ENCODE results near the gene PCDHGB1. TPM values are rescaled to one million over a fixed set of nuclear protein-coding genes. Genes with fewer than 3 reads are reported as not detected.
A peak's percentile ranks its signal among the peaks of the same experiment; 100 is the strongest.

The PCDHGB1 gene
- total RNA-seq (0.58 and 0.62 TPM in 2 replicates), polyA plus RNA-seq (0.39 and 0.48 TPM in 2 replicates), polyA minus RNA-seq (1.4 and 2.0 TPM in 2 replicates), Bru-seq, nascent RNA (percentile 30 among the genes with signal in this experiment), BruChase-seq, experiment 1, labeled RNA remaining after a 6-hour chase (percentile 46 among the genes with signal in this experiment), BruChase-seq, experiment 2, labeled RNA remaining after a 2-hour chase (percentile 41 among the genes with signal in this experiment)
- 0.14 and 0.15 TPM in 2 replicates for polyA plus RNA-seq (2011; cell fraction: cytosol; rRNA removed)
- polyA plus RNA-seq (2011; cell fraction: nucleus; rRNA removed): 0.55 and 0.73 TPM in 2 replicates
- 0.32 and 0.40 TPM in 2 replicates for polyA plus RNA-seq (2012)
- polyA minus RNA-seq (2011; cell fraction: cytosol; rRNA and poly(A)+ RNA removed): not detected
- polyA minus RNA-seq (2011; cell fraction: nucleus; rRNA and poly(A)+ RNA removed): 3.4 and 4.6 TPM in 2 replicates
- long read RNA-seq: 0 reads

DNA sequence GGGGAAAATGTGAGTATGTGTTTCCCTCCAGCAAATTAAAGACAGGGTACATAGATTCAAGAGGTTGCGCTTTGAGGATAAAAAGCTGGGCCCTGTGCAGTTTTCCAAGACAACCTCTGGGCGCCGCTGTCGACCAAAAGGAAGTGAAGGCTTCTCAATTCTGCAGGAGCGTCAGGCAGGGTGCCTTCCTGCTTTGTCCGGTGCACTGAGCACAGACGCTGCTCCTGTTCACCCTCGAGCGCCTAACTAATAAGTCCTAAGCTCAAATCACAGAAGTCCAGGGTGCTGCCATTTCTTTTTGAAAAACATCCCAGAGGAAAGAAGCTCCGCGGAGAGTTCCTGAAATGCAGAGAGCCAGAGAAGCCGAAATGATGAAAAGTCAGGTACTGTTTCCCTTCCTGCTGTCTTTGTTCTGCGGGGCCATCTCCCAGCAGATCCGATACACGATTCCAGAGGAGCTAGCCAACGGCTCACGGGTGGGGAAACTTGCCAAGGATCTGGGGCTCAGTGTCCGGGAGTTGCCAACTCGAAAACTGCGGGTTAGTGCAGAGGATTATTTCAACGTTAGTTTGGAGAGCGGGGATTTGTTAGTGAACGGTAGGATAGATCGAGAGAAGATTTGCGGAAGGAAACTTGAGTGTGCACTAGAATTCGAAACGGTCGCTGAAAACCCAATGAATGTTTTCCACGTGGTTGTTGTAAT is at the start of gene PCDHGB1:
TSS of gene PCDHGB1 (plus strand) at position 183 of the 703 bp plus-strand sequence. CDS start at position 345, 162 bp downstream.
- Histone ChIP-seq H4K20me1 (replicated peaks; ENCODE audit: control insufficient read depth, extremely low read depth, insufficient read depth, low read length) (no peaks in the 10 kb centered on the region), H3K4me2 (ENCODE audit: insufficient read depth, low read length) (peak within 1 kb of the TSS; percentile 16), H2AFZ (ENCODE audit: low read depth, low read length) (no peak within 1 kb of the TSS), H3K27me3 (ENCODE audit: control insufficient read depth in 2 of 2, insufficient read depth in 2 of 2, low read length in 2 of 2) (peaks cover 25 to 48% of the 10 kb centered on the region in 2 experiments), H3K4me1 (ENCODE audit: control insufficient read depth, extremely low read depth, insufficient read depth, low read length) (no peaks in the 10 kb centered on the region), H3K9me3 (replicated peaks; ENCODE audit: control insufficient read depth, insufficient read depth, low read length) (no peaks in the 10 kb centered on the region), H3K79me2 (ENCODE audit: control insufficient read depth, insufficient read depth, low read length) (no peaks in the 10 kb centered on the region), H3K9ac (replicated peaks; ENCODE audit: extremely low read depth, insufficient read depth, low read length) (no peak within 1 kb of the TSS), H3K9me1 (replicated peaks; ENCODE audit: control insufficient read depth, extremely low read depth, insufficient read depth, low read length) (no peaks in the 10 kb centered on the region), H3K36me3 (ENCODE audit: control insufficient read depth in 2 of 2, extremely low read depth in 1 of 2, insufficient read depth in 2 of 2, low read length in 2 of 2) (no peaks in the 10 kb centered on the region), H3K4me3 (replicated peaks in 1 of 3; ENCODE audit: insufficient read depth in 1 of 3, low read depth in 1 of 3, low read length in 3 of 3) (no peak within 1 kb of the TSS), H3K27ac (ENCODE audit: insufficient read depth, low read depth, low read length) (no peak within 1 kb of the TSS)
- intact Hi-C loops (cut with micrococcal nuclease): loop anchor here (5.0 kb wide), 1 partner anchor 212 kb away; no protein-coding TSS in a partner anchor
- BruUV-seq (replicated peaks): no TSS peak
- ChIA-PET CTCF (interaction anchor here (1.0 to 3.6 kb wide), 17 partner anchors 10 to 269 kb away, joined by 3 to 29 read pairs (median 6); partner anchors contain the start of genes DIAPH1, PCDHB14, PCDHGA1 and PCDHGA10), POLR2A (no interaction called here)
- dilution Hi-C loops (cut with MboI; ENCODE audit: extremely low pct_ligation_motif_present, low sequenced_read_pairs): no loop called here
- DNase-seq (ENCODE audit: low read depth, low spot score): no peak
- no peak for FAIRE-seq
- TF ChIP-seq FOS (IDR thresholded peaks at IDR 0.05; ENCODE audit: borderline replicate concordance, insufficient read depth, low read length) (no peak), MAX (IDR thresholded peaks at IDR 0.05; ENCODE audit: insufficient read depth, insufficient read length) (no peak), GATA2 (IDR thresholded peaks at IDR 0.05; ENCODE audit: insufficient read depth, insufficient read length, low read depth, low read length) (no peak), CTCF (IDR thresholded peaks at IDR 0.05; ENCODE audit: extremely low read depth in 1 of 2, insufficient read depth in 1 of 2, low read depth in 1 of 2, low read length in 2 of 2) (peak; percentile 41 to 44), MYC (IDR thresholded peaks at IDR 0.05; ENCODE audit: low read depth, low read length) (no peak)

All from endothelial cell of umbilical vein (primary cell).